Immature natural killer cell (primary cell): ENCODE results near the gene ID1. TPM values are rescaled to one million over a fixed set of nuclear protein-coding genes. Genes with fewer than 3 reads are reported as not detected.
"Not testable (repeated sequence)": the region's sequence is repeated elsewhere in the genome, so short reads cannot be mapped to it uniquely, and the experiment has no call there.

ENCODE experiments used
- DNase-seq, 3 donors: peaks; one replicate each; pipeline ENCODE4 v3.0.0; 2022; ENCODE audit warnings: mixed read lengths in 1 of 3
- H3K27ac Mint-ChIP-seq, 6 donors: one replicate each; pipeline ENCODE4 v1.8.0; 2020; ENCODE audit warnings: mixed read lengths in 6 of 6, mild to moderate bottlenecking in 5 of 6, inconsistent platforms in 4 of 6, moderate library complexity in 3 of 6
- H3K27me3 Mint-ChIP-seq, 3 donors: one replicate each; pipeline ENCODE4 v1.8.0; 2020 to 2021; ENCODE audit warnings: low read depth in 3 of 3, mild to moderate bottlenecking in 3 of 3, mixed read lengths in 3 of 3, moderate library complexity in 3 of 3, inconsistent platforms in 1 of 3
- H3K36me3 Mint-ChIP-seq, 3 donors: one replicate each; pipeline ENCODE4 v1.8.0; 2020; ENCODE audit warnings: mixed read lengths in 3 of 3, inconsistent platforms in 2 of 3, mild to moderate bottlenecking in 2 of 3
- H3K4me1 Mint-ChIP-seq, 2 donors: one replicate each; pipeline ENCODE4 v1.8.0; 2020; ENCODE audit warnings: inconsistent platforms in 2 of 2, mild to moderate bottlenecking in 2 of 2, mixed read lengths in 2 of 2, moderate library complexity in 1 of 2
- H3K4me3 Mint-ChIP-seq, 5 donors: one replicate each; pipeline ENCODE4 v1.8.0; 2020; ENCODE audit warnings: mild to moderate bottlenecking in 5 of 5, mixed read lengths in 5 of 5, inconsistent platforms in 3 of 5, moderate library complexity in 3 of 5
- H3K9me3 Mint-ChIP-seq, 6 donors: one replicate each; pipeline ENCODE4 v1.8.0; 2020; ENCODE audit warnings: mild to moderate bottlenecking in 6 of 6, mixed read lengths in 6 of 6, inconsistent platforms in 4 of 6, moderate library complexity in 3 of 6
- polyA plus RNA-seq, 3 donors: library from polyadenylated mRNA; unstranded; fragments of 300-500 nt; fragmentation: Illumina TruSeq; gene quantifications; one replicate each; pipeline ENCODE4 v1.2.3, GENCODE V29; 2021

Gene ID1
- polyA plus RNA-seq, 3 donors from 2014 or later, result 1.4 to 4.2 (median 1.9) TPM

DNA sequence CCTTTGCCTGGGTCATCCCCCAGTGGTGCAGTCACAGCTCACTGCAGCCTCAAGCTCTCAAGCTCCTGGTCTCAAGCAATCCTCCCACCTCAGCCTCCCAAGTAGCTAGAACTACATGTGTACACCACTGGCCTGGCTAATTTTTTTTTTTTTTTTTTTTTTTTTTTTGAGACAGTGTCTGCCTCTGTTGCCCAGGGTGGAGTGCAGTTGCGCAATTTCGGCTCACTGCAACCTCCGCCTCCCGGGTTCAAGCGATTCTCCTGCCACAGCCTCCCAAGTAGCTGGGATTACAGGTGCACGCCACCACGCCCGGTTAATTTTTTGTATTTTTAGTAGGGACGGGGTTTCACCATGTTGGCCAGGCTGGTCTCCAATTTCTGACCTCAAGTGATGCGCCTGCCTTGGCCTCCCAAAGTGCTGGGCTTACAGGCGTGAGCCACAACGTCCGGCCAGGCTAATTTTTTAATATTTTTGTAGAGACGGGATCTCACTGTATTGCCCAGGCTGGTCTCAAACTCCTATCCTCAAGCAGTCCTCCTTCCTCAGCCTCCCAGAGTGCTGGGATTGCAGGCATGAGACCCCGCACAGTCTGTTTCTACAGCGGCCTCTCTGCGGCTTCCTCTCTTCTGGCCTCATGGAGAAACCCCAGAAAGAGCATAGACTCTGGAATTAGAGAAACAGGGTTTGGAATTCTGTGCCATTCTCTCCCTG lies 25.0 kb upstream of the ID1 start:
- H3K36me3 Mint-ChIP-seq, H3K4me1 Mint-ChIP-seq, H3K27me3 Mint-ChIP-seq, H3K27ac Mint-ChIP-seq, H3K9me3 Mint-ChIP-seq, H3K4me3 Mint-ChIP-seq, DNase-seq: not testable (repeated sequence)

DNA sequence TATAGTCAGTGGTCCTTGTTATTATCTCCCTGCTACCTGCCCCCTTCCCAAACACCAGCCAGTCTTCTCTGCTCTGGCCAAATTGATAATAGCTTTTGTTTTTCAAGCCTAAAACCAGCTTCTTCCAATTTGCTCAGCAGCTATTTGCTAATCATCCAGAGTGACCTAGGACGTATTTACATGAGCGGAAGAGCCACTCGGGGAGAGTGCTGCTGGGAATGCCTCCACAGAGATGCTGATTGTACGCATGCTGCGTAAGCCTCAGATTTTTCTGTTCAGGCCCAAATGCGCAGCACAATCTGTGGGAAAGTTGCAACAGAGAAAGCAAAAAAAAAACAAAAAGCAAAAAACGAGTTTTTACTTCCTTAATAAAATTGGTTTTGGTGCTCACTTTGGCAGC lies 24.4 kb upstream of the ID1 start:
- no peaks in the 10 kb centered on the region for H3K9me3 Mint-ChIP-seq
- peaks cover 3 to 10% (median 9%) of the 10 kb centered on the region in 3 donors for H3K27me3 Mint-ChIP-seq
- H3K4me3 Mint-ChIP-seq, result no peak overlapping the region
- H3K27ac Mint-ChIP-seq, result no peak overlapping the region
- peaks cover 0 to 1% of the 10 kb centered on the region in 2 donors for H3K4me1 Mint-ChIP-seq
- H3K36me3 Mint-ChIP-seq, result peaks cover 0 to 4% (median 3%) of the 10 kb centered on the region in 3 donors
- no peak for DNase-seq

DNA sequence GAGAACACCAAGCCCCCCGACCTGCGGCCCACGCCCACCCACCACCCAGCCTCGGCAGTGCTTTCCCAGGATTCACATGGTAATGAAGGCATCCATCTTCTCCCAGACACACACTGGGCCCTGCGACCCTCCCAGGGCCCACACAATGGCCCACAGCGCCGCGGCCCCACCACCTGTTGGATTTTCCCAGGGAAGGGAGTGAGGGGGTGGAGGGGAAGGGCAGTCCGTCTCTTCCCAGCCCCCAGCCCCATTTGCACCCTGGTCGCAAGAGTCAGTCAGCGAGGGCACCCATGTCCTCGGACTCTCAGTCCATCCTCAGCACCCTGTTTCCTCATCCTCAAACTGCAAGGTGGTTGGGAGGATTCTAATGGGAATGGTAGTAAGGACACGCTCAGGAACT lies 23.7 kb upstream of the ID1 start:
- Mint-ChIP-seq H3K27ac (no peak overlapping the region), H3K4me3 (no peak overlapping the region), H3K36me3 (peaks cover 0 to 4% (median 3%) of the 10 kb centered on the region in 3 donors), H3K9me3 (no peaks in the 10 kb centered on the region), H3K27me3 (peaks cover 3 to 10% (median 9%) of the 10 kb centered on the region in 3 donors), H3K4me1 (peaks cover 0 to 1% of the 10 kb centered on the region in 2 donors)
- DNase-seq, result no peak

DNA sequence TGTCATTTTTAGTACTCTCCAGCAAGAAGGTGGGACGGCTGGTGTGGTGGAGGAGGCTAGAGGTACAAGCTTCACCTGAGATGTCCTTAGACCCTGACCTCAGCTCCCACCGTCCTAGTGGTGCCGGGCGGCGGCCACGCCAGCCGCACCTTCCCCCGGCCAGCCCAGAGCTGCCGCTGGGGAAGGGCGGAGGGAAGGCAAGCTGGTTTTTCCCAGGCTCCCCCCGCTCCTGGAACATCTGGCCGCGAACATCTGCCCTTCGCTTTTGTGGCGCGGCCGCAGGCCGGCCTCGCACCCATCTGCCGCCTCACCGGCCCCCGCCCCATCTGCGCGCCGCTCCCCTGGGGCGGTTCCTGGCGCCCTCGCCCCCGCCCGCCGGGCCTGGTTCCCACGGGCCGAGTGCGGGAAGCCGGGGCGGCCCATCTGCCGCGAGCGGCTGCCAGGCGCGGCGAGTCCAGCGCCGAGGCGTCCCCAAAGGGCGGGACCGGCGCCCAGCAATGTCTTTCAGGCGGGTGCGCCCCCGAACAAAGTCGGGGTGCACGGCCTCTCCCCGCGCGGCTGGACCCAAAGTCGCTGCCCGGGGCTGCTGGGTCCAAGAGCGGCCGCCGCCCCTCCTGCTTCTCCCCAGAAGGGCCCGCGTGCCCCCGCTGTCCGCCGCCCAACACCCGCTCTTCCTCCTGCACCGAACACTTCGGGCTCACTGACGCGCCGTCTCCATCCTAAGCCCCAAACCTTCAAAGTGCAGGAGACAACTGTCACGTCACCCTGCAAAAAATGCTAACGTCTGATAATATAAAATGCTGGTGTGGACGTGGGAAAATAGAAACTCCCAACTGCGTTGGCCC lies 17.3 kb upstream of the ID1 start:
- peaks cover 0 to 4% (median 0%) of the 10 kb centered on the region in 3 donors for H3K36me3 Mint-ChIP-seq

DNA sequence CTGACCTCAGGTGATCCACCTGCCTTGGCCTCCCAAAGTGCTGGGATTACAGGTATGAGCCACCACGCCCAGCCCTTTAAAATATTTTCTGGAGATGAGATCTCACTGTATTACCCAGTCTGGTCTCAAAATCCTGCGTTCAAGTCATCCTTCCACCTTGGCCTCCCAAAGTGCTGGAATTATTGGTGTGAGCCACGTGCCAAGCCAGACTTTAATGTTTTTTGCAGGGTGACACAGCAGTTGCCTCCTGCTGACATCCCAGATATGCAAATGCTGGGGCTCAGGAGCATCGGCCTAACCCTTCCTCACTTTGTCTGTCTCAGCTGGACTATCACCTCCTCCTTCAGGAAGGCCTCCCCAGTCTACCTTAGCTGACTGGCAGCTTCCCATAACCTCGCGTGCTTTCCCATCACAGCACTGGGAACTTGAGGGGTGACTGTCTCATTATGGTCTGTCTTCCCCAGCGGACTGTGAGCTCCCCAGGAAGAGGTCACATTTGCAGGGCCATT lies 14.3 kb upstream of the ID1 start:
- Mint-ChIP-seq H3K9me3 (no peaks in the 10 kb centered on the region), H3K27ac (no peak overlapping the region), H3K36me3 (peaks cover 0 to 4% (median 0%) of the 10 kb centered on the region in 3 donors), H3K4me3 (no peak overlapping the region), H3K4me1 (peaks cover 8 to 14% of the 10 kb centered on the region in 2 donors), H3K27me3 (peaks cover 0 to 12% (median 4%) of the 10 kb centered on the region in 3 donors)
- no peak for DNase-seq

More for the DNA sequence above, 17.3 kb upstream of the ID1 start:
- Mint-ChIP-seq H3K4me1 (peaks cover 8 to 9% of the 10 kb centered on the region in 2 donors), H3K4me3 (peak overlapping the region; percentile 74 to 90 (median 87)), H3K27ac (peak overlapping the region in 1 of 6 donors; percentile 35), H3K9me3 (no peaks in the 10 kb centered on the region), H3K27me3 (peaks cover 0 to 11% (median 5%) of the 10 kb centered on the region in 3 donors)
- DNase-seq, result peak in 1 of 3 donors; percentile 17

DNA sequence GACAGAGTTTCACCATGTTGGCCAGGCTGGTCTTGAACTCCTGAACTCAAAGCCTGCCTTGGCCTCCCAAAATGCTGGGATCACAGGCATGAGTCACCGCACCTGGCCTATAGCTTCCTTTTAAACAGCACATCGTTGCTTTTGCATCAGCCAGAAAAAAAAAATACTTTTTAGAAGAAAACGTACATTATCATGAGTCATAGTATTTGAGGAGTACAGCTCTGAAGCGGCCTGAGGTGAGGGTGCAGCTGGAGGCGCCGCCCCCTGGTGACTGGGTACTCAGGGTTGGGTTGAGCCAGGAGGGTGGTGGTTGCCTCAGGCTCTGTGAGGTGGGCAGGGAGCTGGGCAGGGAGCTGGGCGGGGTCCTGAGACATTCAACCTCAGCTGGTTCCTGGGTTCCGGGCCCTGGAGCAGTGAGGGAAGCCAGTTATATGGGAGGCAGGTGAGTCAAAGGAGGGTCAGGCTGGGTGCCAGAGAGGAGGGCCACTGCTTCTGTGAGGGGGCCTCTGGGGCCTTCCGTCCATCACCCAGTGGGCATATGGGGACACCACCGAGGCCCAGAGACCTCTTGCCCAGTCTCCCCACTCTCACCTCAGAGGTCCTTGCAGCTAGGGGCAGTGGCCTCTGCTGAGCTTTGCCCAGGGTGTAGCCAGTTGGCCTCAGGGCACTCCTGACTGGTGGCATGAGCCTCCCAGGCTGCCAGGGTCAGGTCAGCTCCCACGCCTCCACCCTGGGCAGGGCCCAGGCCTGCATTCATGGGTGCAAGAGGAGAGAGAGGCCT lies 11.7 kb upstream of the ID1 start:
- peaks cover 0 to 6% (median 2%) of the 10 kb centered on the region in 3 donors for H3K27me3 Mint-ChIP-seq
- H3K4me1 Mint-ChIP-seq, result peaks cover under 1 to 9% of the 10 kb centered on the region in 2 donors
- H3K4me3 Mint-ChIP-seq, result no peak overlapping the region
- no peak for DNase-seq
- no peaks in the 10 kb centered on the region for H3K9me3 Mint-ChIP-seq
- peaks cover 0 to under 1% (median 0%) of the 10 kb centered on the region in 3 donors for H3K36me3 Mint-ChIP-seq
- H3K27ac Mint-ChIP-seq, result no peak overlapping the region

DNA sequence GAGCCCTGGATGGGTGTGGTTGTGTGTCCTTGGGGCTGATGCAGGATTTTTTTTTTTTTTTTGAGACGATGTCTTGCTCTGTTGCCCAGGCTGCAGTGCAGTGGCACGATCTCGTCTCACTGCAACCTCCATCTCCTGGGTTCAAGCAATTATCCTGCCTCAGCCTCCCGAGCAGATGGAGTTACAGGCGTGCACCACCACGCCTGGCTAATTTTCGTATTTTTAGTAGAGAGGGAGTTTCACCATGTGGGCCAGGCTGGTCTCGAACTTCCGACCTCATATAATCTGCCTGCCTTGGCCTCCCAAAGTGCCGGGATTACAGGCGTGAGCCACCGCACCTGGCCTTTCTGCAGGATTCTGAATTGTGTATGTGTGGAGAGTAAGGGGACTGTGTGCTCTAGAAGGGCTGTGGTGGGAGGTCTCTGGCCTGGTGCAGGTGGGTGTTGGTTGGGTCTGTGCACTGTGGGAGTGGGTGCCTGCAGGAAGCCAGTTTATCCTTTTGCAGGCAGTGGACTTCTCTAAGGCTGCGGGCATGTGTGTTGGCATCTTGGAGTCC lies 11.0 kb upstream of the ID1 start:
- Mint-ChIP-seq H3K4me1 (peaks cover 0 to 6% of the 10 kb centered on the region in 2 donors), H3K27me3 (peaks cover 0 to 6% (median 2%) of the 10 kb centered on the region in 3 donors), H3K9me3 (no peaks in the 10 kb centered on the region), H3K27ac (peak overlapping the region in 1 of 6 donors; percentile 1), H3K4me3 (no peak overlapping the region), H3K36me3 (no peaks in the 10 kb centered on the region)
- DNase-seq, result no peak

DNA sequence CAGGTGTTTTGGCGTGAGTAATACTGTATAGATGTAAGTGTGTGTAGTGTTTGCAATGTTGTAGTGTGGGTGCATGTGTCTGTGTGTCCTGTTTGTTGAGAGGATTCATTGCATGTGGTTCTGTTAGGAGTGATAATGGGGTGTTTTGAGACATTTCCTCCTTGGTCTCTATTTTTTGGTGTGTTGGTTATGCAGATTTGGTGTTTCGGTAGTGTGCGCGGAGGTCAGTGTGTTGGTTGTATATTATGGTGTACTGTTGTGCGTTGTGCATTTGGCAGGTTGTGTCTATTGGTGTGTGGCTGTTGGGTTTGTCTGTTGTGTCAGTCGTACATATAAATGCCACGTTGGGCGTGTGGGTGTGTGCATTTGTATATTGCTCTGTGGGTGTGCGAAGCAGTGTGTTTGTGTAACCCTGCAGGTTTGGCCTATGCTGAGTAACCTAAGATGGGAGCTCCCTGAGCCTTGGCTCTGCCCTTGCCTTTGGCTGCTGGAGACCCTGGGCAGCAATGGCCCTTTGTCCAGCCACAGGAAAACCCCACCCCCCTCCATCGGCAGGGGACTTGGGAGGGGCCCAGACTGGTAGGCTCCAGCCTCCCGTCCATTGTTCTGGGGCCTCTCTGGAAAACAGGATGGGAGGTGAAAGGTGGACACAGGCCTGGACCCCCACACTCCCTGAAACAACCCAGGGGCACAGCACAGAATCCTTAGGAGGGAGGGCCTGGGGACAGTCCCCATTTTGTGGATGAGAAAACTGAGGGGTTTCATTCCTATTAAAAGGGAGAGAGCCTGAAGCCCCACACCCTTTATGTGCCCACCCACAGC lies 10.3 kb upstream of the ID1 start:
- no peak for DNase-seq
- Mint-ChIP-seq H3K36me3 (no peaks in the 10 kb centered on the region), H3K27me3 (peaks cover 0 to 6% (median 2%) of the 10 kb centered on the region in 3 donors), H3K27ac (peak overlapping the region in 1 of 6 donors; percentile 1), H3K4me1 (peaks cover 0 to 6% of the 10 kb centered on the region in 2 donors), H3K4me3 (no peak overlapping the region), H3K9me3 (no peaks in the 10 kb centered on the region)

DNA sequence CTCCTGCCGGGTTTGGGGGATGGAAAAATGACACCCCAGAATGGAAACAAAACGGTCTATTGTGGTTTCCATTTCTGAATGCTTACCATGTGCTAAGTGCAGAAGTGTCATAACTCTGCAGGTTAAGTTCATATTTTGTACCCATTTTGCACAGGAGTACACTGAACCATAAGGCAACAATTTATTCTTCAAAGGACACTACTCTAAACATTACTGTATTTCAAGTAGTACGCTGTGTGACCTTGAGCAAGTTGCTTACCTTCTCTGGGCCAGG lies 9.8 kb upstream of the ID1 start:
- Mint-ChIP-seq H3K27ac (no peak overlapping the region), H3K27me3 (peaks cover 0 to 9% (median 2%) of the 10 kb centered on the region in 3 donors), H3K4me3 (no peak overlapping the region), H3K9me3 (no peaks in the 10 kb centered on the region), H3K36me3 (no peaks in the 10 kb centered on the region), H3K4me1 (peaks cover 0 to 6% of the 10 kb centered on the region in 2 donors)
- no peak for DNase-seq

DNA sequence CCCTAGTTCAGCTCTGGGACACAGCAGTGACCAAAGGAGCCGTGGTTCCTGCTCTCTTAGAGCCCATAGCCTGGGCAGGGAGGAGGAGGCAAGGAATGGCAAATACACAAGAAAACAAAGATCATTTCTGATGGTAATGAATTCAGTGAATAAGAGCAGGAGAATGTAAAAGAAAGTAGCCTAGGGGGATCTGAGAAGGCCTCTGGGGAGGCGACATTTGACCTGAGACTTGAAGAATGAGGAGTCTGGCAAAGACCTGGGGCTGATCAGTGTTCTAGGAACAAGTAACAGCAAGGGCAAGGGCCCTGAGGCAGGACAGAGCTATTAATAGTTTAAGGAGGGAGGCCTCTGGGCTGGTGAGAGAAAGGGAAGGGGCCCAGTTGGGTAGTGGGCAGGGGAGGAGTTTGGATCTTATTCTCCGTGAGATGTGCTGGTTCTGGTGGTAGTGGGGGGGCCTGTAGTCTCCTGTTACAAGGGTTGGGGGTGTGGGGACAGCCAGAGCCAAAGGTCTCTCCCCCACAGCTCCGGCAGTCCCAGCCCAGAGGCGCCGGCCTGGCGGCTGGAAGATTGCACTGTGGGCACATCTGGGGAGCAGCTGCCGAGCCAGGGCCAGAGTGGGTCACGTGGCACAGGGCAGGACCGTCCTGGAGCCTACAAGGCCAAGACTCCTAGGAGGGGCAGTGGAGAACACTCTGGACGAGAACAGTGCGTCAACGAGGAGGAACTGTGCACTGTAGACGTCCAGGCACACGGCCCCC lies 9.3 kb upstream of the ID1 start:
- H3K9me3 Mint-ChIP-seq, result no peaks in the 10 kb centered on the region
- no peak overlapping the region for H3K4me3 Mint-ChIP-seq
- H3K36me3 Mint-ChIP-seq, result no peaks in the 10 kb centered on the region
- peaks cover 0 to 12% (median 2%) of the 10 kb centered on the region in 3 donors for H3K27me3 Mint-ChIP-seq
- peaks cover 0 to 6% of the 10 kb centered on the region in 2 donors for H3K4me1 Mint-ChIP-seq
- no peak for DNase-seq
- no peak overlapping the region for H3K27ac Mint-ChIP-seq

DNA sequence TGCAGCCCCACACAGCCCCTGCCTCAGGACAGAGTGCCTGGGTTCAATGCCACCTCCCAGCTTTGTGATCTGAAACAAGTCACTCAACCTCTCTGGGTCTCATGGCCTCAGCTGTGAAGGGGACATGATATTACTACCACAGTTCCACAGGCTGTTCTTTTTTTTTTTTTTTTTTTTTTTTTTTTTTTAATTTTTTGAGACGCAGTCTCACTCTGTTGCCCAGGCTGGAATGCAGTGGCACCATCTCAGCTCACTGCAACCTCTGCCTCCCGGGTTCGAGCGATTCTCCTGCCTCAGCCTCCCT lies 8.7 kb upstream of the ID1 start:
- DNase-seq, H3K4me1 Mint-ChIP-seq, H3K27ac Mint-ChIP-seq, H3K9me3 Mint-ChIP-seq, H3K36me3 Mint-ChIP-seq, H3K4me3 Mint-ChIP-seq: not testable (repeated sequence)
- H3K27me3 Mint-ChIP-seq, result peaks cover 0 to 12% (median 2%) of the 10 kb centered on the region in 3 donors

DNA sequence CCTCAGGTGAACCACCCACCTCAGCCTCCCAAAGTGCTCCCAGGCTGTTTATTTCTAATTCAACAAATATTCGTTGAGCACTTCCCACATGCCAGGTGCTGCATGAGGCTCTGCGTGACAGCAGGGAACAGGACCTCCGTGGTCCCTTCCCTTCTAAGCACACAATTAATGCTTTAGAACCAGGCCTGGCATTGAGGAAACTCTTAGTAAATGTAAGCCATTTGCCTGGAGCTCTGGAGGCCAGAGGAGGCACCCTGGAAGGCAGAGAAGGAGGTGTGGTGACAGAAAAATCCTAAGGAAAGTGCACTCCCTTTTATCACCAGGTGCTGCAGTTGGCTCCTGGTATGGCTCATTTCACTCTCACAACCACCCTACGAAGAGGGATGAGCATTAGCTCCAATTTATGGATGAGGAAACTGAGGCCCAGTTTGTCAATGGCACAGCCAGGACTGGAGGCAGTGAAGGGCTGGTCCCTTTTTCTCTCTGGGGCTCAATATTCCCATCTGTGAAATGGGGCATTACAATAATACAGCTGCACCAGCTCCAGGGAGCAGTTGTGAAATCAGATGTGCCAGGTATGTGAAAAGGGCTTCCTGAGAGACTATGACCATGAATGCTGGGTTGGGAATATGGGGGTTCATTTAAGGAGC lies 8.1 kb upstream of the ID1 start:
- DNase-seq, result no peak
- Mint-ChIP-seq H3K27me3 (peaks cover 0 to 10% (median 4%) of the 10 kb centered on the region in 3 donors), H3K36me3 (no peaks in the 10 kb centered on the region), H3K9me3 (no peaks in the 10 kb centered on the region), H3K27ac (no peak overlapping the region), H3K4me3 (no peak overlapping the region), H3K4me1 (peaks cover 0 to 6% of the 10 kb centered on the region in 2 donors)
